ENCODE measurements around the gene IFT122. TPM values are rescaled to one million over a fixed set of nuclear protein-coding genes. Genes with fewer than 3 reads are reported as not detected.
"Not testable (repeated sequence)": the region's sequence is repeated elsewhere in the genome, so short reads cannot be mapped to it uniquely, and the experiment has no call there.

IFT122 gene
- total RNA-seq, 2 experiments from 2014 or later = 27.8 to 32.4 TPM

- H3K27me3 Mint-ChIP-seq (ENCODE audit: low read depth) = no peaks in the 10 kb centered on the region
- H3K27ac Mint-ChIP-seq = peak overlapping the region; percentile 57
- CTCF ChIA-PET = no interaction called here
- no peak overlapping the region for H3K4me3 Mint-ChIP-seq
- peaks cover 8% of the 10 kb centered on the region for H3K36me3 Mint-ChIP-seq (ENCODE audit: low read depth)
- peaks cover 11% of the 10 kb centered on the region for H3K4me1 Mint-ChIP-seq (ENCODE audit: low read depth)
- DNase-seq = no peak
- H3K9me3 Mint-ChIP-seq = no peaks in the 10 kb centered on the region
- intact Hi-C loops (cut with micrococcal nuclease) = no loop called here
These were observed 37.4 kb upstream of the IFT122 start for GRCh38 chr3:129402616-129403015.

DNA sequence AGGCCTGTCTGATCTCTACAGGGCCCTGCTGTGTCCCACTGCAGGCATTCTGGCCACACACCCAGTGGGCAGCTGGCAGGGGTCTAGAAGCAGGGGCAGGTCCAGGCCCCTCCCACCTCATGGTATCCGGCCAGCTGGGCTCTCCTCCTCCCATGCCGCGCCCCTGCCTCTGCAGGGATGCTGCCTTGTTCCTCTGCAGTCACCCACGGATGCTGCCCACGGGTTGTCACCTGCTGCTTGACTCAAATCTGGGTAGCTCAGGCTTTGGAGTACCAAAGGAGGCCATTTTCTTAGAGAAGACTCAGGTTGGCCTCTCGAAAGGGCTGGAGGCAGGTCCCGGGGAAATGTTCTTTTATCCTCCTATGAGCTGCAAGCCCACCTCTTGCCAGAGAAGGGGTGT, 36.6 kb upstream of the IFT122 start:
- CTCF ChIA-PET = no interaction called here
- peaks cover 6% of the 10 kb centered on the region for H3K36me3 Mint-ChIP-seq (ENCODE audit: low read depth)
- peaks cover 2% of the 10 kb centered on the region for H3K4me1 Mint-ChIP-seq (ENCODE audit: low read depth)

DNA sequence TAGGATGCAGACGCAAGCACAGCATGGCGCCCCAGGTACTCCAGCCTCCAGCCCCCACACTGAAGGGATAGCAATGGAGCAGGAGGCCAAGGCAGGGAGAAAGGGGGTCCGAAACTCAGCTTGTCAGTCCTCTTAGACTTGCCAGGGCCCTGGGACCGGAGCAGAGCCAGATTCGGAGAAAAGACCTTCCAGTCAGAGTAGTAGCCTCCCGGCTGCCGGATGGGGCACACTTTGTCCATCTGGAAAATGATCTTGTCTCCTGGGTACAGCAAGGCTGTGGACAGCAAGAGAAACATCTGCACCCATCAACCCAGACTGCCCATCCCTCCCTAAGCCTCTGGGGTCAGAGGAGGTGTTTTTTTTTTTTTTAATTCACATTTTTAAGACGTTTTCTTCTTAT, 35.9 kb upstream of the IFT122 start:
- Mint-ChIP-seq H3K9me3 (no peaks in the 10 kb centered on the region), H3K27ac (no peak overlapping the region), H3K4me3 (no peak overlapping the region), H3K27me3 (ENCODE audit: low read depth) (no peaks in the 10 kb centered on the region), H3K4me1 (ENCODE audit: low read depth) (no peaks in the 10 kb centered on the region), H3K36me3 (ENCODE audit: low read depth) (peaks cover 1% of the 10 kb centered on the region)
- CTCF ChIA-PET = interaction anchor here (0.7 kb wide), 1 partner anchor 36 kb away, joined by 3 read pairs; the partner anchor contains the start of genes IFT122 and MBD4
- intact Hi-C loops (cut with micrococcal nuclease) = no loop called here
- DNase-seq = no peak

More for the DNA sequence above, 36.6 kb upstream of the IFT122 start:
- no peak for DNase-seq
- no peak overlapping the region for H3K4me3 Mint-ChIP-seq
- H3K27ac Mint-ChIP-seq = no peak overlapping the region
- intact Hi-C loops (cut with micrococcal nuclease) = no loop called here
- H3K9me3 Mint-ChIP-seq = no peaks in the 10 kb centered on the region
- H3K27me3 Mint-ChIP-seq (ENCODE audit: low read depth) = no peaks in the 10 kb centered on the region

- no peak for DNase-seq
- Mint-ChIP-seq H3K4me3 (no peak overlapping the region), H3K27me3 (ENCODE audit: low read depth) (no peaks in the 10 kb centered on the region), H3K27ac (no peak overlapping the region), H3K9me3 (no peaks in the 10 kb centered on the region), H3K4me1 (ENCODE audit: low read depth) (no peaks in the 10 kb centered on the region), H3K36me3 (ENCODE audit: low read depth) (no peaks in the 10 kb centered on the region)
- intact Hi-C loops (cut with micrococcal nuclease) = no loop called here
- CTCF ChIA-PET = interaction anchor here (0.7 kb wide), 1 partner anchor 35 kb away, joined by 3 read pairs; the partner anchor contains the start of genes IFT122 and MBD4
These were observed 35.4 kb upstream of the IFT122 start for GRCh38 chr3:129404610-129405009.

DNA sequence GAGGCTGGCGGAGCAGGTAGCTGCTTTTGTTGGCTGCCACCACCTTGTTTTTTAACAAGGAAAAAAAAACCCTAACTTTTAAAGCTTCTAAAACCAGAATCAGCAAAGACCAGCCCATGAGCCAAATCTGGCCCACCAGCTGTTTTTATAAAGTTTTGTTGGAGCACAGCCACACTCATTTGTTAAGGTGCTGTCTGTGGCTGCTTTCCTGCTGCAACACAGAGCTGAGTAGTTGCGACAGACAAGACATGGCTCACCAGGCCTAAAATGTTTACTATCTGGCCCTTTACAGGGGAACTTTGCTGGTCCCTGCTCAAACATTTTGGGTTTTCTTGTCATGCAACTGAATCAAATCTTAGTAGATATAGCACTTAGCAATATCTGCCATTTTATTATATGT, 30.5 kb upstream of the IFT122 start:
- Mint-ChIP-seq H3K36me3 (ENCODE audit: low read depth) (no peaks in the 10 kb centered on the region), H3K27me3 (ENCODE audit: low read depth) (no peaks in the 10 kb centered on the region), H3K4me3 (no peak overlapping the region), H3K9me3 (no peaks in the 10 kb centered on the region), H3K27ac (no peak overlapping the region), H3K4me1 (ENCODE audit: low read depth) (no peaks in the 10 kb centered on the region)
- CTCF ChIA-PET = interaction anchor here (1.0 to 1.2 kb wide), 2 partner anchors 10 to 26 kb away, joined by 3 to 4 read pairs; no protein-coding TSS in a partner anchor
- intact Hi-C loops (cut with micrococcal nuclease) = no loop called here
- DNase-seq = no peak

GRCh38 chr3:129410971-129411370, 29.1 kb upstream of the IFT122 start:
- no peaks in the 10 kb centered on the region for H3K4me1 Mint-ChIP-seq (ENCODE audit: low read depth)
- no peaks in the 10 kb centered on the region for H3K36me3 Mint-ChIP-seq (ENCODE audit: low read depth)
- no peaks in the 10 kb centered on the region for H3K9me3 Mint-ChIP-seq
- H3K4me3 Mint-ChIP-seq = no peak overlapping the region
- no peak overlapping the region for H3K27ac Mint-ChIP-seq
- DNase-seq = no peak
- no peaks in the 10 kb centered on the region for H3K27me3 Mint-ChIP-seq (ENCODE audit: low read depth)
- intact Hi-C loops (cut with micrococcal nuclease) = no loop called here
- CTCF ChIA-PET = no interaction called here

- Mint-ChIP-seq H3K4me3 (no peak overlapping the region), H3K9me3 (no peaks in the 10 kb centered on the region), H3K4me1 (ENCODE audit: low read depth) (no peaks in the 10 kb centered on the region), H3K27me3 (ENCODE audit: low read depth) (no peaks in the 10 kb centered on the region), H3K27ac (no peak overlapping the region), H3K36me3 (ENCODE audit: low read depth) (no peaks in the 10 kb centered on the region)
- CTCF ChIA-PET = interaction anchor here (1.8 to 1.9 kb wide), 2 partner anchors 13 to 29 kb away, joined by 6 to 7 read pairs; no protein-coding TSS in a partner anchor
- no peak for DNase-seq
- intact Hi-C loops (cut with micrococcal nuclease) = no loop called here
These were observed 27.4 kb upstream of the IFT122 start for GRCh38 chr3:129412542-129413198.

GRCh38 chr3:129413238-129413637, 26.8 kb upstream of the IFT122 start:
- H3K9me3 Mint-ChIP-seq; intact Hi-C loops (cut with micrococcal nuclease); H3K4me3 Mint-ChIP-seq; H3K27me3 Mint-ChIP-seq (ENCODE audit: low read depth); H3K4me1 Mint-ChIP-seq (ENCODE audit: low read depth); DNase-seq; H3K27ac Mint-ChIP-seq; H3K36me3 Mint-ChIP-seq (ENCODE audit: low read depth): not testable (repeated sequence)
- CTCF ChIA-PET = interaction anchor here (1.8 to 1.9 kb wide), 2 partner anchors 13 to 30 kb away, joined by 6 to 7 read pairs; no protein-coding TSS in a partner anchor

DNA sequence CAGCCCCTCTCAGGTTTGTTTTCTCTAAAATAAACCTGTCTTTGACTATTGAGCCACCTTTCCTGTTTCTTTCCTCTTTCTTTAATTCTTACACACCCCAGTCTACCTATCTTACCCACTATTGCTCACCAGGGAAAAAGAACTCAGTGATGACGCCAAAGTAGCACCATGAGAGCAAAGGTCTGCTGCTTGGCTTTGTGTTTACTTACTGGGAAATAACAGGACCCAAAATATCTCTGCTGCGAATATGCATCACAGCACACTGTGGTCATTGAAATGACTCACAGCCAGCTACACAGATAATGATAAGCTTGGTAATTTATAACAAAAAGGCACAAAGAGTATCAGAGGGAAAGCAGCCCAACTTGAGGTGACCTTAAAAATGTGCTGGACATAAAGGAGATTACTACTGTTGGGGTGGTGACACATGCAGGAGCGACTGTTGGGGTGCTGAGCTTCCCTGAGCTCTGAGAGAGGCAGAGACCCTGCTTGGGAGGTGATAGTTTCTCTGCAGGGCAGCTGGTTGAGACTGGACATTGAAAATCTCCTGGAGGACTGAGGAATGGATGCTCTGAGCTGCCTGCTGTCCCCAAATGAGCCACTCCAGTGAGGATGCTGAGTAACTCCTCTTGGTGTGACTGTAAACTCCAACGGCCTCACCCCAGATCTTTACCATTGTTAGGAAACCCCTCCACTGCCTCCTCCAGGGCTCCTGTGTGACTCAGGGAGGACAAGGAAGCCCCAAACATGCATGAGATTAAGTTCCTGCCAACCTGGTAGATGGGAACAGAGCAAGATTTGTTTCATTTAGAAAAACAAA, 26.1 kb upstream of the IFT122 start:
- Mint-ChIP-seq H3K9me3 (no peaks in the 10 kb centered on the region), H3K4me1 (ENCODE audit: low read depth) (no peaks in the 10 kb centered on the region), H3K4me3 (no peak overlapping the region), H3K36me3 (ENCODE audit: low read depth) (no peaks in the 10 kb centered on the region), H3K27ac (no peak overlapping the region), H3K27me3 (ENCODE audit: low read depth) (no peaks in the 10 kb centered on the region)
- CTCF ChIA-PET = interaction anchor here (1.1 to 2.0 kb wide), 3 partner anchors 14 to 31 kb away, joined by 3 to 6 read pairs (median 5); no protein-coding TSS in a partner anchor
- intact Hi-C loops (cut with micrococcal nuclease) = no loop called here
- DNase-seq = no peak

DNA sequence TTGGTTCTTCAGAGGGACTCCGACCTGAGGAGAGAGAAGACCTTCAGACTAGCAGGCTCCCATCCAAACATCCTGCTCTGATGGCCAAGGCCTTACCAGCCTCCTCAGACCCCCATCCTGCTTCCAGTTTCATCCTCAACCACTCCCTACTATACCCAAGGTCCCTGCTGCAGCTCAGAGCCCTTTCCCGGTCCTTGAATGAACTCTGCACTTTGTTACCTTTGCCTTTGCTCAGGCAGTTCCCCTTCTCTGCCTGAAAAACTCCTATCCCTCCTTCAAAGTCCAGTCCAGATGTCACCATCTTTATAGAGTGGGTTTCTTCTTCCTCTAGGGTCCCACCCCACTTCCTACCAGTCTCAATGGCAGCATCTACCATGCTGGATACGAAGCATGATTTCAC, 24.6 kb upstream of the IFT122 start:
- intact Hi-C loops (cut with micrococcal nuclease) = no loop called here
- no peak for DNase-seq
- no peaks in the 10 kb centered on the region for H3K27me3 Mint-ChIP-seq (ENCODE audit: low read depth)
- H3K36me3 Mint-ChIP-seq (ENCODE audit: low read depth) = no peaks in the 10 kb centered on the region
- H3K27ac Mint-ChIP-seq = no peak overlapping the region
- CTCF ChIA-PET = interaction anchor here (2.0 kb wide), 1 partner anchor 32 kb away, joined by 5 read pairs; no protein-coding TSS in a partner anchor
- H3K4me1 Mint-ChIP-seq (ENCODE audit: low read depth) = no peaks in the 10 kb centered on the region
- H3K4me3 Mint-ChIP-seq = no peak overlapping the region
- H3K9me3 Mint-ChIP-seq = no peaks in the 10 kb centered on the region

DNA sequence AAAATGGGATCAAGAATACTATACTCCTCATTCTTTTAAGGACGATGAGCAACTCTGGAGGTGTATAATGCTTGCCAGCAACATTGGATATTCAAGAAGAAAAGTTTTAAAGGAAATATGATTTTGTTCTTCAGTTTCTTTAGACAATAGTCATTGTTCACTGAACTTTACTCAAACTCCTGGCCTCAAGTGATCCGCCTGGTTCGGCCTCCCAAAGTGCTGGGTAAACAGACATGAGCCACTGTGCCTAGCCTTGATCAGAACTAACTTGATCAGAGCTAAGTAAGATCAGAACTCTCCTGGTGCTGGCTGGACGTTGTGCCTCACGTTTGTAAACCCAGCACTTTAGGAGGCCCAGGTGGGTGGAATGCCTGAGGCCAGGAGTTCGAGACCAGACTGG, 24.2 kb upstream of the IFT122 start:
- Mint-ChIP-seq H3K4me1 (ENCODE audit: low read depth) (no peaks in the 10 kb centered on the region), H3K9me3 (no peaks in the 10 kb centered on the region), H3K27me3 (ENCODE audit: low read depth) (no peaks in the 10 kb centered on the region), H3K4me3 (no peak overlapping the region), H3K27ac (no peak overlapping the region), H3K36me3 (ENCODE audit: low read depth) (no peaks in the 10 kb centered on the region)
- DNase-seq = no peak
- CTCF ChIA-PET = no interaction called here
- intact Hi-C loops (cut with micrococcal nuclease) = no loop called here

DNA sequence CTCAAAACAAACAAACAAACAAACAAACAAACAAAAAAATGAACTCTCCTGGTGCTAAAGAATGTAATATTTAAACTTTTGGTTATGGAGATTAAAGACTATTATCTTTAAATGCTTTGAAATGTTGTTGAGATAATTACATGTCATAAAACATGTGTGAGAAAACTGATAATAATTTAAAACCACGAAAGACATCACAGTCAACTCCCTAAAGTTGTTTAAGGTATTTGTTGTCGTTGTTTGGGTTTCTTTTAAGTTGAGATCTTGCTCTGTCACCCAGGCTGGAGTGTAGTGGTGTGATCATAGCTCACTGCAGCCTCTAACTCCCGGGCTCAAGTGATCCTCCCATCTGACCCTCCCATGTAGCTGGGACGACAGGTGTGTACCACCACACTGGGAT, 23.6 kb upstream of the IFT122 start:
- Mint-ChIP-seq H3K4me1 (ENCODE audit: low read depth) (no peaks in the 10 kb centered on the region), H3K36me3 (ENCODE audit: low read depth) (no peaks in the 10 kb centered on the region), H3K27me3 (ENCODE audit: low read depth) (no peaks in the 10 kb centered on the region), H3K27ac (no peak overlapping the region), H3K4me3 (no peak overlapping the region), H3K9me3 (no peaks in the 10 kb centered on the region)
- intact Hi-C loops (cut with micrococcal nuclease) = no loop called here
- DNase-seq = no peak
- CTCF ChIA-PET = no interaction called here

Data from activated naive CD4-positive, alpha-beta T cell treated with anti-CD3 and anti-CD28 coated beads for 36 hours (primary cell).